Muscle of back (tissue), 11 donors: ENCODE data around the gene TRIM46. TPM values are rescaled to one million over a fixed set of nuclear protein-coding genes. Genes with fewer than 3 reads are reported as not detected.
"Not testable (repeated sequence)": the region's sequence is repeated elsewhere in the genome, so short reads cannot be mapped to it uniquely, and the experiment has no call there.

Experiments used
- DNase-seq, 3 donors: peaks; one replicate each; pipeline versions ENCODE4 v3.0.0 to v3.0.0-alpha.2; 2013
- polyA plus RNA-seq, 10 donors: library from polyadenylated mRNA; unstranded; fragments of 120-200 nt; gene quantifications; one replicate each; pipeline ENCODE4 v1.2.1, GENCODE V29; 2013; ENCODE audit not compliant: insufficient read length in 10 of 10

The TRIM46 gene
- polyA plus RNA-seq, 10 donors: 0.21 to 0.83 (median 0.52) TPM

- no peak for DNase-seq
Measured at GRCh38 chr1:155186067-155186793, 12.6 kb downstream of the TRIM46 start.

- DNase-seq: no peak
Measured at GRCh38 chr1:155186794-155187455, 13.3 kb downstream of the TRIM46 start.

- DNase-seq: no peak
Measured at GRCh38 chr1:155187456-155187891, 13.8 kb downstream of the TRIM46 start.

- no peak for DNase-seq
Measured at GRCh38 chr1:155188268-155188667, 14.6 kb downstream of the TRIM46 start.

- not testable (repeated sequence) for DNase-seq
Measured at GRCh38 chr1:155189926-155190325, 16.3 kb downstream of the TRIM46 start.

GRCh38 chr1:155191904-155192303, 18.3 kb downstream of the TRIM46 start:
- DNase-seq: no peak

GRCh38 chr1:155192346-155193274, 19.0 kb downstream of the TRIM46 start:
- no peak for DNase-seq

GRCh38 chr1:155193275-155193990, 19.8 kb downstream of the TRIM46 start:
- DNase-seq: peak; percentile 85 to 96 (median 93)

- DNase-seq: not testable (repeated sequence)
Measured at GRCh38 chr1:155193991-155194240, 20.3 kb downstream of the TRIM46 start.

GRCh38 chr1:155195201-155196102, 21.8 kb downstream of the TRIM46 start:
- peak in 1 of 3 donors; percentile 55 for DNase-seq

- peak in 1 of 3 donors; percentile 23 for DNase-seq
Measured at GRCh38 chr1:155196103-155196892, 22.6 kb downstream of the TRIM46 start.

- no peak for DNase-seq
Measured at GRCh38 chr1:155196893-155197638, 23.4 kb downstream of the TRIM46 start.

GRCh38 chr1:155197901-155198546, 24.4 kb downstream of the TRIM46 start:
- DNase-seq: no peak

GRCh38 chr1:155198547-155198906, 24.9 kb downstream of the TRIM46 start:
- no peak for DNase-seq

GRCh38 chr1:155199792-155200191, 26.1 kb downstream of the TRIM46 start:
- DNase-seq: no peak

- DNase-seq: no peak
Measured at GRCh38 chr1:155200920-155201319, 27.3 kb downstream of the TRIM46 start.

GRCh38 chr1:155202198-155202597, 28.5 kb downstream of the TRIM46 start:
- no peak for DNase-seq

GRCh38 chr1:155202731-155203515, 29.3 kb downstream of the TRIM46 start:
- DNase-seq: no peak
